ENCODE measurements around the gene TSPAN9. TPM values are rescaled to one million over a fixed set of nuclear protein-coding genes. Genes with fewer than 3 reads are reported as not detected.

The TSPAN9 gene
- total and polyA plus RNA-seq, 2 of the 4 experiments (the other 2 are of a cell fraction), result 17.7 to 39.1 TPM

GRCh38 chr12:3205742-3206519 lies 128.8 kb downstream of the TSPAN9 start:
- no peak overlapping the region for H4K5ac ChIP-seq (ENCODE audit: low read depth, low read length)
- no peak overlapping the region for H2BK120ac ChIP-seq (ENCODE audit: low read depth, low read length)
- no peak overlapping the region for H2BK15ac ChIP-seq (ENCODE audit: low read depth, low read length)
- H3K56ac ChIP-seq (ENCODE audit: extremely low read depth, insufficient read depth, low read length), result no peak overlapping the region
- no peaks in the 10 kb centered on the region for H3K36me3 ChIP-seq (ENCODE audit: control insufficient read depth, insufficient read depth, low read length)
- ChIA-PET CTCF (no interaction called here), POLR2A (ENCODE audit: unreplicated experiment) (no interaction called here)
- no peak overlapping the region for H3K4me3 ChIP-seq (ENCODE audit: insufficient read depth, low read depth, low read length)
- no peak overlapping the region for H4K91ac ChIP-seq (ENCODE audit: insufficient read depth, low read depth, low read length)
- H2AK9ac ChIP-seq (replicated peaks; ENCODE audit: low read depth, low read length, poor library complexity), result peak overlapping the region; percentile 40
- no peak overlapping the region for H4K8ac ChIP-seq (ENCODE audit: low read depth in 2 of 2, low read length in 2 of 2)
- no peak overlapping the region for H3K27ac ChIP-seq (ENCODE audit: insufficient read depth, low read length)
- TF ChIP-seq MAFK (IDR thresholded peaks at IDR 0.05; ENCODE audit: low read depth, low read length) (no peak), RCOR1 (IDR thresholded peaks at IDR 0.05; ENCODE audit: insufficient replicate concordance, low read length) (no peak), SMC3 (IDR thresholded peaks at IDR 0.05; ENCODE audit: low read depth, low read length) (no peak), RFX5 (IDR thresholded peaks at IDR 0.05; ENCODE audit: low read depth, low read length) (no peak), CEBPB (IDR thresholded peaks at IDR 0.05; ENCODE audit: low read depth, low read length) (no peak), POLR2A (IDR thresholded peaks at IDR 0.05; ENCODE audit: low read depth, low read length) (no peak), MAZ (IDR thresholded peaks at IDR 0.05; ENCODE audit: borderline replicate concordance, low read depth, low read length) (no peak), NFE2L2 (IDR thresholded peaks at IDR 0.05; ENCODE audit: low read depth, low read length) (no peak), MXI1 (IDR thresholded peaks at IDR 0.05; ENCODE audit: borderline replicate concordance, low read depth, low read length) (no peak), BHLHE40 (IDR thresholded peaks at IDR 0.05; ENCODE audit: low read depth, low read length) (no peak)
- TF ChIP-seq, protein P1, sequence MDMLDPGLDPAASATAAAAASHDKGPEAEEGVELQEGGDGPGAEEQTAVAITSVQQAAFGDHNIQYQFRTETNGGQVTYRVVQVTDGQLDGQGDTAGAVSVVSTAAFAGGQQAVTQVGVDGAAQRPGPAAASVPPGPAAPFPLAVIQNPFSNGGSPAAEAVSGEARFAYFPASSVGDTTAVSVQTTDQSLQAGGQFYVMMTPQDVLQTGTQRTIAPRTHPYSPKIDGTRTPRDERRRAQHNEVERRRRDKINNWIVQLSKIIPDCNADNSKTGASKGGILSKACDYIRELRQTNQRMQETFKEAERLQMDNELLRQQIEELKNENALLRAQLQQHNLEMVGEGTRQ (IDR thresholded peaks at IDR 0.05; ENCODE audit: low read depth, low read length), result no peak
- TF ChIP-seq, protein P2, sequence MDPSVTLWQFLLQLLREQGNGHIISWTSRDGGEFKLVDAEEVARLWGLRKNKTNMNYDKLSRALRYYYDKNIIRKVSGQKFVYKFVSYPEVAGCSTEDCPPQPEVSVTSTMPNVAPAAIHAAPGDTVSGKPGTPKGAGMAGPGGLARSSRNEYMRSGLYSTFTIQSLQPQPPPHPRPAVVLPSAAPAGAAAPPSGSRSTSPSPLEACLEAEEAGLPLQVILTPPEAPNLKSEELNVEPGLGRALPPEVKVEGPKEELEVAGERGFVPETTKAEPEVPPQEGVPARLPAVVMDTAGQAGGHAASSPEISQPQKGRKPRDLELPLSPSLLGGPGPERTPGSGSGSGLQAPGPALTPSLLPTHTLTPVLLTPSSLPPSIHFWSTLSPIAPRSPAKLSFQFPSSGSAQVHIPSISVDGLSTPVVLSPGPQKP (IDR thresholded peaks at IDR 0.05; ENCODE audit: borderline replicate concordance, low read depth, low read length), result no peak
- peak; percentile 19; the same call in 1 of the 2 replicates for ATAC-seq (ENCODE audit: low read depth)
- H3K18ac ChIP-seq (ENCODE audit: low read depth, low read length), result no peak overlapping the region
- dilution Hi-C loops (cut with HindIII; ENCODE audit: low sequenced_read_pairs, unreplicated experiment) (no loop called here), intact Hi-C loops (cut with micrococcal nuclease) (no loop called here), in situ Hi-C loops (cut with MboI; ENCODE audit: low sequenced_read_pairs) (loop anchor here (5.0 kb wide), 1 partner anchor 69 kb away; no protein-coding TSS in a partner anchor)
- H3K4ac ChIP-seq (ENCODE audit: low read depth, low read length), result no peak overlapping the region
- no peaks in the 10 kb centered on the region; the same call in 1 of the 2 replicates for H3K9me1 ChIP-seq (ENCODE audit: insufficient read depth, low read length)
- no peaks in the 10 kb centered on the region for H3K9me3 ChIP-seq (ENCODE audit: control insufficient read depth, insufficient read depth, low read length)
- no peak overlapping the region for H3K14ac ChIP-seq (replicated peaks; ENCODE audit: low read depth, low read length)
- no TSS peak for BruUV-seq (replicated peaks)
- H3K4me2 ChIP-seq (ENCODE audit: low read depth, low read length), result no peak overlapping the region
- peaks cover 8% of the 10 kb centered on the region for H3K4me1 ChIP-seq (ENCODE audit: control insufficient read depth, insufficient read depth, low read length)
- H3K79me1 ChIP-seq (ENCODE audit: low read depth in 1 of 2, low read length in 2 of 2), result peaks cover 0 to 3% of the 10 kb centered on the region in 2 experiments; a peak in 1 of 4 replicates
- H3K27me3 ChIP-seq (ENCODE audit: control insufficient read depth, insufficient read depth, low read length), result peaks cover 6% of the 10 kb centered on the region
- H2AK5ac ChIP-seq (ENCODE audit: low read depth, low read length), result no peak overlapping the region
- peaks cover 18% of the 10 kb centered on the region for H4K20me1 ChIP-seq (ENCODE audit: insufficient read depth, low read length)
- no peak overlapping the region for H3K23ac ChIP-seq (ENCODE audit: low read depth, low read length)
- no peak overlapping the region for H2BK20ac ChIP-seq (ENCODE audit: low read depth, low read length)
- 90% methylated on average over 3 of the region's 13 CpGs; no CpG with 5 or more reads in 1 of the 2 experiments for WGBS, 2 experiments (ENCODE audit: extremely low coverage in 2 of 2, insufficient read length in 1 of 2)
- H3K9ac ChIP-seq (ENCODE audit: low read depth, low read length), result no peak overlapping the region
- peak; percentile 17 for DNase-seq
- H2BK5ac ChIP-seq (ENCODE audit: low read depth, low read length, poor library complexity, severe bottlenecking), result no peak overlapping the region
- no peak overlapping the region for H2AFZ ChIP-seq (replicated peaks; ENCODE audit: low read length, poor library complexity)
